ENCODE data around the gene MRPS18B. TPM values are rescaled to one million over a fixed set of nuclear protein-coding genes. Genes with fewer than 3 reads are reported as not detected.

MRPS18B gene
- polyA plus RNA-seq, 1 donor from 2014 or later: 77.7 TPM

DNA sequence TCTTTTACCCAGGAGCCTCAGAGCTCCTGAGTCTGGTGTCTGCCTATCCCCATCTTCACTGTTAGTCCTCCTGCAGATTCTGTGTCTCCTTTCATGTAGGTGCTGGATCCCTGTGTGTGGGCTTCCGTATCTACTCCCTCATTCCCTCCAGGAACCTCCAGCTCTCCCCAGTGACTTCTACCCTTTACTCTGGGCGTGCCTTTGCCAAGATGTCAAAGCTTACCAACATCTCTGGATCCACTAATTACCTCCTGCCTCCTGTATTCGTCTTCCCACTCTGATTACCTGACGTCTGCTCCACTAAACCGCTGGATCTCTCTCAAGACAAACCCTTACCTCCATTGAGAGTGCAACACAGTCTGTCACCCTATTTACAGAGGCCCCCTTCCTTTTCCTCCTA is 27.1 kb downstream of the MRPS18B start:
- peaks cover 8% of the 10 kb centered on the region for H3K36me3 ChIP-seq (ENCODE audit: insufficient read depth, low read length)
- no peaks in the 10 kb centered on the region for H3K9me2 ChIP-seq (ENCODE audit: insufficient read depth, low read length)
- no peak overlapping the region for H3K4me2 ChIP-seq (ENCODE audit: low read length)
- no peaks in the 10 kb centered on the region for H3K27me3 ChIP-seq (ENCODE audit: insufficient read depth, low read depth, low read length)
- no peak for TF ChIP-seq RAD21 (conservative IDR thresholded peaks at IDR 0.05)
- no peak for TF ChIP-seq REST (IDR thresholded peaks at IDR 0.05; ENCODE audit: borderline replicate concordance)
- TF ChIP-seq EZH2 (IDR thresholded peaks at IDR 0.05; ENCODE audit: borderline replicate concordance, insufficient read depth, low read length, poor library complexity, severe bottlenecking): no peak
- TF ChIP-seq SMC3 (conservative IDR thresholded peaks at IDR 0.05; ENCODE audit: poor library complexity): no peak
- TF ChIP-seq, protein P1, sequence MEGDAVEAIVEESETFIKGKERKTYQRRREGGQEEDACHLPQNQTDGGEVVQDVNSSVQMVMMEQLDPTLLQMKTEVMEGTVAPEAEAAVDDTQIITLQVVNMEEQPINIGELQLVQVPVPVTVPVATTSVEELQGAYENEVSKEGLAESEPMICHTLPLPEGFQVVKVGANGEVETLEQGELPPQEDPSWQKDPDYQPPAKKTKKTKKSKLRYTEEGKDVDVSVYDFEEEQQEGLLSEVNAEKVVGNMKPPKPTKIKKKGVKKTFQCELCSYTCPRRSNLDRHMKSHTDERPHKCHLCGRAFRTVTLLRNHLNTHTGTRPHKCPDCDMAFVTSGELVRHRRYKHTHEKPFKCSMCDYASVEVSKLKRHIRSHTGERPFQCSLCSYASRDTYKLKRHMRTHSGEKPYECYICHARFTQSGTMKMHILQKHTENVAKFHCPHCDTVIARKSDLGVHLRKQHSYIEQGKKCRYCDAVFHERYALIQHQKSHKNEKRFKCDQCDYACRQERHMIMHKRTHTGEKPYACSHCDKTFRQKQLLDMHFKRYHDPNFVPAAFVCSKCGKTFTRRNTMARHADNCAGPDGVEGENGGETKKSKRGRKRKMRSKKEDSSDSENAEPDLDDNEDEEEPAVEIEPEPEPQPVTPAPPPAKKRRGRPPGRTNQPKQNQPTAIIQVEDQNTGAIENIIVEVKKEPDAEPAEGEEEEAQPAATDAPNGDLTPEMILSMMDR (IDR thresholded peaks at IDR 0.05; ENCODE audit: poor library complexity, severe bottlenecking): no peak
- no peak for TF ChIP-seq TAF1 (IDR thresholded peaks at IDR 0.05; ENCODE audit: low read depth)
- no peaks in the 10 kb centered on the region for H4K20me1 ChIP-seq (ENCODE audit: insufficient read depth)
- H3K9me3 ChIP-seq (ENCODE audit: low read length): no peaks in the 10 kb centered on the region
- H3K79me2 ChIP-seq (replicated peaks; ENCODE audit: insufficient read depth, low read length): peaks cover 29% of the 10 kb centered on the region
- H2AFZ ChIP-seq (ENCODE audit: low read depth, low read length): no peak overlapping the region
- no peak overlapping the region for H3K27ac ChIP-seq (ENCODE audit: low read length)
- H3F3A ChIP-seq (ENCODE audit: insufficient read depth, low read length, poor library complexity, severe bottlenecking): no peaks in the 10 kb centered on the region
- H3K9ac ChIP-seq (ENCODE audit: low read length): peak overlapping the region; percentile 10
- no peak overlapping the region for H3K4me3 ChIP-seq (ENCODE audit: low read length)

DNA sequence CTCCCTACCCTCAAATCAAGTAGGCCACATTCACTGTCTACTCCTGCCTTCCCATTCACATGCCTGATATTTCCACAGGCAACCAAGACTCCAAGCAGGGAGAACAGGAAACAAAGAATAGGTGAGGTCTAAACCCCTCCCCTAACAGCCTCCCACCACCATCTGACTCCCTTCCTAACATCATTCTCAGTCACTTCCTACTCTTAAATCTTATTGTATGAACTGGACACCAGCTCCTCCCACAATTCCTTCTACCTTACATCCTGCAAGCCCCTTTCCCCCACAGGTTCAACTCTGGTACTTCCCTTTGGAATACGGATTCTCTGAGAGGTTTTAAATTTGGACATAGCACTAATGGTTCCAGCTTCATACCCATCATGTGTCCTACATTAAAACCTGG is 28.3 kb downstream of the MRPS18B start:
- no peak for TF ChIP-seq SMC3 (conservative IDR thresholded peaks at IDR 0.05; ENCODE audit: poor library complexity)
- no peak for TF ChIP-seq POLR2AphosphoS5 (IDR thresholded peaks at IDR 0.05)
- no peak for TF ChIP-seq MXI1 (conservative IDR thresholded peaks at IDR 0.05; ENCODE audit: poor library complexity, severe bottlenecking)
- no peak for TF ChIP-seq EP300 (conservative IDR thresholded peaks at IDR 0.05; ENCODE audit: poor library complexity, severe bottlenecking)
- no peak for TF ChIP-seq EZH2 (IDR thresholded peaks at IDR 0.05; ENCODE audit: borderline replicate concordance, insufficient read depth, low read length, poor library complexity, severe bottlenecking)
- TF ChIP-seq TAF1 (IDR thresholded peaks at IDR 0.05; ENCODE audit: low read depth): no peak
- no peak for TF ChIP-seq RAD21 (conservative IDR thresholded peaks at IDR 0.05)
- TF ChIP-seq, protein P1 (IDR thresholded peaks at IDR 0.05; ENCODE audit: poor library complexity, severe bottlenecking): no peak
- TF ChIP-seq REST (IDR thresholded peaks at IDR 0.05; ENCODE audit: borderline replicate concordance): no peak
- Histone ChIP-seq H3K9ac (ENCODE audit: low read length) (peak overlapping the region; percentile 96), H3K4me3 (ENCODE audit: low read length) (peak overlapping the region; percentile 100), H3K36me3 (ENCODE audit: insufficient read depth, low read length) (no peaks in the 10 kb centered on the region), H4K20me1 (ENCODE audit: insufficient read depth) (no peaks in the 10 kb centered on the region), H3K27ac (ENCODE audit: low read length) (peak overlapping the region; percentile 95), H3K9me3 (ENCODE audit: low read length) (no peaks in the 10 kb centered on the region), H3K27me3 (ENCODE audit: insufficient read depth, low read depth, low read length) (no peaks in the 10 kb centered on the region), H3K9me2 (ENCODE audit: insufficient read depth, low read length) (no peaks in the 10 kb centered on the region), H3F3A (ENCODE audit: insufficient read depth, low read length, poor library complexity, severe bottlenecking) (no peaks in the 10 kb centered on the region), H3K79me2 (replicated peaks; ENCODE audit: insufficient read depth, low read length) (peaks cover 29% of the 10 kb centered on the region), H3K4me2 (ENCODE audit: low read length) (peak overlapping the region; percentile 95), H2AFZ (ENCODE audit: low read depth, low read length) (no peak overlapping the region)
